ENCODE data around the gene HNRNPL. TPM values are rescaled to one million over a fixed set of nuclear protein-coding genes. Genes with fewer than 3 reads are reported as not detected.
A peak's percentile ranks its signal among the peaks of the same experiment; 100 is the strongest.

Gene HNRNPL
- total RNA-seq, 4 donors from 2014 or later = 173 to 180 (median 174) TPM

DNA sequence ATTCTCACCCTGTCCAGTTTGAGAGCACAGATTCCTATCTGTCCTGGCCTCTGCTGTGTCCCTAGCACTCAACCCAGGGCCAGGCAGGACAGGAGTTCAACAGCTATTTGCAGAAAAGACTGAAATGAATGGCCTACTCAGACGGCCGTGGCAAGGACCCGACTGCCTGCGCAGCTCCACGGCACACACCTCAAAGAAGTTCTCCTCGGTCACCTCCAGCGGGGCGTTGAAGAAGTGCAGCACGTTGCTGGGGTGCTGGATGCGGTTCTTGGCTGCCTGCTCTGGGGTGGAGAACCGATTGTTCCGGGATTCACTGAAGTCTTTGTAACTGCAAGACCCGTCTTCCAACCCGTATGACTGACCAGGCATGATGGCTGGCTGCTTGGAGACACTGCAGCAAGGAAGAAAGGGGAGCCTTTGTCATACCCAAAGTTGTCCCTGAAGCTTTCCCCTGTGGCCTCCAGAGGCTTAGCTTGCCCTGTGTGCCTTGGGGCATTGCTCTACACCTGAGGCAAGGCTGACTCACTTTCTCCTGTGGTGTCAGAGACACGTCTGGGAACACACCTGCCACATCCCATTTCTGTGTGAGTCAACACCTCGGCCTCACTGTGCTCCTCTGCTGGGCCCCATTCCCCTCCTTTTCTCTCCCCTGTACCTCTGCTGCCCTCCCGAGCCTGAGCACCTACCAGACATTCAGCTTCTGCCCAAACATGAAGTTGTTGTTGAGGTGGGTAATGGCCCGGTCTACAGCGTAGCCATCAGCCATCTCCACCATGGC lies 11.4 kb downstream of the HNRNPL start:
- no peak for TF ChIP-seq EP300 (IDR thresholded peaks at IDR 0.05)
- no peak for TF ChIP-seq POLR2A (IDR thresholded peaks at IDR 0.05)
- no peak for TF ChIP-seq POLR2AphosphoS5 (IDR thresholded peaks at IDR 0.05)
- TF ChIP-seq, protein P1, sequence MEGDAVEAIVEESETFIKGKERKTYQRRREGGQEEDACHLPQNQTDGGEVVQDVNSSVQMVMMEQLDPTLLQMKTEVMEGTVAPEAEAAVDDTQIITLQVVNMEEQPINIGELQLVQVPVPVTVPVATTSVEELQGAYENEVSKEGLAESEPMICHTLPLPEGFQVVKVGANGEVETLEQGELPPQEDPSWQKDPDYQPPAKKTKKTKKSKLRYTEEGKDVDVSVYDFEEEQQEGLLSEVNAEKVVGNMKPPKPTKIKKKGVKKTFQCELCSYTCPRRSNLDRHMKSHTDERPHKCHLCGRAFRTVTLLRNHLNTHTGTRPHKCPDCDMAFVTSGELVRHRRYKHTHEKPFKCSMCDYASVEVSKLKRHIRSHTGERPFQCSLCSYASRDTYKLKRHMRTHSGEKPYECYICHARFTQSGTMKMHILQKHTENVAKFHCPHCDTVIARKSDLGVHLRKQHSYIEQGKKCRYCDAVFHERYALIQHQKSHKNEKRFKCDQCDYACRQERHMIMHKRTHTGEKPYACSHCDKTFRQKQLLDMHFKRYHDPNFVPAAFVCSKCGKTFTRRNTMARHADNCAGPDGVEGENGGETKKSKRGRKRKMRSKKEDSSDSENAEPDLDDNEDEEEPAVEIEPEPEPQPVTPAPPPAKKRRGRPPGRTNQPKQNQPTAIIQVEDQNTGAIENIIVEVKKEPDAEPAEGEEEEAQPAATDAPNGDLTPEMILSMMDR (IDR thresholded peaks at IDR 0.05) = no peak
- Histone ChIP-seq H3K4me1 (peaks cover 0 to 44% (median 0%) of the 10 kb centered on the region in 3 donors), H3K27ac (peak overlapping the region in 3 of 4 donors; percentile 8 to 38 (median 31)), H3K4me3 (no peak overlapping the region), H3K9me3 (no peaks in the 10 kb centered on the region), H3K36me3 (peaks cover 0 to 88% of the 10 kb centered on the region in 2 donors), H3K27me3 (no peaks in the 10 kb centered on the region)
- WGBS, 2 donors (ENCODE audit: low coverage in 1 of 2) = 60 to 92% methylated on average over 3 to 6 of the region's 19 CpGs
- no peak for ATAC-seq

DNA sequence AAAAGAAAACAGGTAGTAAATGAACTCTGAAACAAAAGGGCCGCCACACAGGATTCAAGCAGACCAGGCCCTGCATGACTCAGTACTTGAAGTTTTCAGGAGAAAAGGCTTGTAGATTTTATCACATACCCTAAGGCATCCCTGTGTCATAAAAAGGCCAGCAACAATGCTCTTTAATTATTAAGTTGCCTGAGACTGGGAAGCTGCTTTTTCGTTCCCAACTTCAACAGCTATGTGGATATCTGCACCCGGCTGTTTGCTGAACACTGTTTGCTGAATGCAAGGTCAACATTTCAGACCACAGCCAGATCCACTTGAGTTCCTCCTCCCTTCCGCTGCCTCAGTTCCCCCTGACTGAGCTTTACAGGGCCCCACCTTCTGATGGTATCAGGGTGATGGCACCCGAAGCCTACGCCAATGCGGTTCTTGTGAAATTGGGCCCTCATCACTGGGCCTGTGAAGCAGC lies 12.1 kb downstream of the HNRNPL start:
- H3K4me1 ChIP-seq = peaks cover 0 to 42% (median 0%) of the 10 kb centered on the region in 3 donors
- 88 to 93% methylated on average over 3 to 4 of the region's 7 CpGs for WGBS, 2 donors (ENCODE audit: low coverage in 1 of 2)
- TF ChIP-seq POLR2A (IDR thresholded peaks at IDR 0.05) = no peak
- TF ChIP-seq, protein P1 (IDR thresholded peaks at IDR 0.05) = no peak
- no peak for TF ChIP-seq POLR2AphosphoS5 (IDR thresholded peaks at IDR 0.05)
- no peak for TF ChIP-seq EP300 (IDR thresholded peaks at IDR 0.05)
- peaks cover 0 to 81% of the 10 kb centered on the region in 2 donors for H3K36me3 ChIP-seq
- H3K4me3 ChIP-seq = no peak overlapping the region
- ATAC-seq = no peak
- H3K27ac ChIP-seq = peak overlapping the region in 1 of 4 donors; percentile 38
- H3K27me3 ChIP-seq = no peaks in the 10 kb centered on the region
- no peaks in the 10 kb centered on the region for H3K9me3 ChIP-seq

DNA sequence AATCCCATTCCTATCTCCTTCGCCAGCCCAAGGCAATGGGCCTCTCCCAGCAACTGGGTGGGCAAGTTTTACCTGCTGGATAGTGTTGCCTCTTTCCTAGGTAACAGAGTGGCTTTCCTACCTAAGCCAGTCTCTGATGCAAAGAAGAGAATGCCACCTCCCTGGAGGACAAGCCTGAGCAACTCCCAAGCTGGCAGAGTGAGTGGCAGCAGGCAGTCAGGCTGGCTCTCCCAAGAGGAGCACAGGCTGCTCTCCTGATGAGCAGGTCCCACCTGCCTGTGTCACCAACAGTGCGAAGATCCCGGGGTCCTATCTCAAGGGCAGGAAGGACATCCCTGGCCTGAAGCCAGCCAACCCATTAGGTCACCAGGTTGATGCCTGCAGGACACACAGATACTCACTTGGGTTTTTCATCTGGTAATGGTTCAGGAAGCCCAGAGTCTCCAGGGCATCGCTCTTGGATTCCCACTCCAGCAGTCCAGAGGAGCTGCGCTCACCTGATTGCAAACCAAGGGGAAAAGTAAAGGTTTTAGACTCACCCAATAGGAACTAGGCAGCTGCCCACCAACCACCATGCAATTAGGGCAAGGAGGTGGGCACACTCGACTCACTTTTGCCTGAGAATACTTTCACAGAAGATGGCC lies 12.7 kb downstream of the HNRNPL start:
- H3K27ac ChIP-seq = peak overlapping the region in 2 of 4 donors; percentile 7 to 38
- H3K9me3 ChIP-seq = no peaks in the 10 kb centered on the region
- TF ChIP-seq, protein P1 (IDR thresholded peaks at IDR 0.05) = no peak
- TF ChIP-seq POLR2A (IDR thresholded peaks at IDR 0.05) (no peak), POLR2AphosphoS5 (IDR thresholded peaks at IDR 0.05) (no peak), EP300 (IDR thresholded peaks at IDR 0.05) (no peak)
- no peak overlapping the region for H3K4me3 ChIP-seq
- 85% methylated on average over 2 of the region's 6 CpGs; no CpG with 5 or more reads in 1 of the 2 donors for WGBS, 2 donors (ENCODE audit: low coverage in 1 of 2)
- H3K4me1 ChIP-seq = peaks cover 0 to 44% (median 3%) of the 10 kb centered on the region in 3 donors
- no peaks in the 10 kb centered on the region for H3K27me3 ChIP-seq
- peaks cover 0 to 75% of the 10 kb centered on the region in 2 donors for H3K36me3 ChIP-seq
- ATAC-seq = no peak

DNA sequence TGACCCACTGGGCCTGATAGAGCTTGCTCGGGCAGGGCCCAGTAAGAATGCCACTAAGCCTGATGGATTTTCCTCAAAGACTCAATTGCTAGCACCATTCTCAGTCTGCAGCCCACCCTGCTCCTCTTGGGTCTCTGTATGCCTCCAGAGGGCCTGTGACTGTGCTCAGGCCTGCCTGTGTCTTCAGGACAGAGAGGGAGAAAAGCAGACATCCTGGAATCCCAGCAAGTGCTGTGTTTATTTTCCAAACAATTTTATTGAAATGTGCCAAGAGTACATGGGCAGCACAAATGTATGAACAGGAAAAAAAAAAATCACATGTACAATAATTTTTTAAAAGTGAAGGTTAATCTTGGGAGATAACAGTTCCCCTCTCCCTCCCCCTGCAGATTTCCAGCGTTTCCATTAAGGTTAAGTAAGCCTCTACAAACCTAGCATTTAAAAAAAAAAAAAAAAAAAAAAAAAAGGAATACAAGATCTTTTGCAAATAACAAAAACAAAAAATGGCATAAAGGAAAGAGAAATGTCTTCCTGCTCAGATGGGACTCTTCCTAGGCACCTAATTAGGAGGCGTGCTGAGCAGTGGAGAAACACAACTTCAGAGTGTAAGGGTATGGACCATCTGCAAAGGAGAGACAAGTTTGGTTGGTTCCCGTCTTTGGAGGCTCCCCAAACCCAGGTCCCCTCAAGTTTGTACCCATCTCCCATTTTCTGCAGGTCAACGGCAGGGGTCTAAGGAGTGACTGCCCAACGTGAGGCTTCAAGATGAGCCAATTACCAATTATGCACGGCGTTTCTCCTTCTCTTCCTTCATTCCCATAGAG lies 13.4 kb downstream of the HNRNPL start:
- Histone ChIP-seq H3K9me3 (no peaks in the 10 kb centered on the region), H3K36me3 (peaks cover 0 to 68% of the 10 kb centered on the region in 2 donors), H3K27me3 (no peaks in the 10 kb centered on the region), H3K27ac (peak overlapping the region in 3 of 4 donors; percentile 60 to 95 (median 62)), H3K4me3 (no peak overlapping the region), H3K4me1 (peaks cover 0 to 45% (median 3%) of the 10 kb centered on the region in 3 donors)
- WGBS, 2 donors (ENCODE audit: low coverage in 1 of 2) = 60% methylated on average over 7 of the region's 8 CpGs
- TF ChIP-seq EP300 (IDR thresholded peaks at IDR 0.05) (no peak), POLR2AphosphoS5 (IDR thresholded peaks at IDR 0.05) (peak; percentile 5), POLR2A (IDR thresholded peaks at IDR 0.05) (no peak)
- TF ChIP-seq, protein P1 (IDR thresholded peaks at IDR 0.05) = no peak
- ATAC-seq = no peak
